ENCODE measurements around the gene HIVEP1.
"Not testable (repeated sequence)": the region's sequence is repeated elsewhere in the genome, so short reads cannot be mapped to it uniquely, and the experiment has no call there.

- TF ChIP-seq TOX (CRISPR knock-in tag; IDR thresholded peaks at IDR 0.05; ENCODE audit: borderline replicate concordance); RARB (CRISPR knock-in tag; IDR thresholded peaks at IDR 0.05); PATZ1 (CRISPR knock-in tag; IDR thresholded peaks at IDR 0.05; ENCODE audit: borderline replicate concordance); SNAI2 (CRISPR knock-in tag; IDR thresholded peaks at IDR 0.05); CREB5 (CRISPR knock-in tag; IDR thresholded peaks at IDR 0.05; ENCODE audit: low read depth); POU6F1 (CRISPR knock-in tag; IDR thresholded peaks at IDR 0.05; ENCODE audit: borderline replicate concordance, low read depth); ZNF8 (CRISPR knock-in tag; IDR thresholded peaks at IDR 0.05); TCF4 (CRISPR knock-in tag; IDR thresholded peaks at IDR 0.05; ENCODE audit: borderline replicate concordance); ISL1 (CRISPR knock-in tag; IDR thresholded peaks at IDR 0.05); ZNF70 (CRISPR knock-in tag; IDR thresholded peaks at IDR 0.05); BACH2 (CRISPR knock-in tag; IDR thresholded peaks at IDR 0.05; ENCODE audit: borderline replicate concordance); GLIS3 (CRISPR knock-in tag; IDR thresholded peaks at IDR 0.05); CSRNP3 (CRISPR knock-in tag; IDR thresholded peaks at IDR 0.05): not testable (repeated sequence)
Observed at GRCh38 chr6:12108376-12108775, 96.3 kb downstream of the HIVEP1 start.
